GM21381 (cell line): Measurements from ENCODE around the gene SRGAP2B.
"Not testable (repeated sequence)": the region's sequence is repeated elsewhere in the genome, so short reads cannot be mapped to it uniquely, and the experiment has no call there.

Experiments
- ATAC-seq: cut with Tn5 transposase; IDR thresholded peaks from one replicate; pipeline ENCODE4 v1.9.1; 2021; ENCODE audit warnings: mild to moderate bottlenecking, moderate library complexity; ENCODE audit not compliant: unreplicated experiment

The SRGAP2B gene

GRCh38 chr1:145093517-145094149, 1.5 kb downstream of the SRGAP2B start:
- not testable (repeated sequence) for ATAC-seq

GRCh38 chr1:145082483-145083255, 12.5 kb downstream of the SRGAP2B start:
- ATAC-seq: not testable (repeated sequence)

- not testable (repeated sequence) for ATAC-seq
Observed at GRCh38 chr1:145080193-145080592, 14.9 kb downstream of the SRGAP2B start.

- ATAC-seq: not testable (repeated sequence)
Observed at GRCh38 chr1:145079737-145080136, 15.4 kb downstream of the SRGAP2B start.

GRCh38 chr1:145078787-145079370, 16.2 kb downstream of the SRGAP2B start:
- ATAC-seq: not testable (repeated sequence)

GRCh38 chr1:145077872-145078786, 17.0 kb downstream of the SRGAP2B start:
- ATAC-seq: not testable (repeated sequence)

- not testable (repeated sequence) for ATAC-seq
Observed at GRCh38 chr1:145076877-145077276, 18.3 kb downstream of the SRGAP2B start.

- ATAC-seq: not testable (repeated sequence)
Observed at GRCh38 chr1:145074021-145074559, 21.0 kb downstream of the SRGAP2B start.

GRCh38 chr1:145071569-145071968, 23.6 kb downstream of the SRGAP2B start:
- ATAC-seq: not testable (repeated sequence)

- ATAC-seq: not testable (repeated sequence)
Observed at GRCh38 chr1:145066486-145066885, 28.6 kb downstream of the SRGAP2B start.

- not testable (repeated sequence) for ATAC-seq
Observed at GRCh38 chr1:145065194-145065826, 29.8 kb downstream of the SRGAP2B start.

- ATAC-seq: not testable (repeated sequence)
Observed at GRCh38 chr1:145063941-145064648, 31.0 kb downstream of the SRGAP2B start.

- ATAC-seq: not testable (repeated sequence)
Observed at GRCh38 chr1:145063285-145063684, 31.8 kb downstream of the SRGAP2B start.

- ATAC-seq: peak; percentile 45
Observed at GRCh38 chr1:145058184-145058583, 36.9 kb downstream of the SRGAP2B start.

- peak; percentile 96 for ATAC-seq
Observed at GRCh38 chr1:145055217-145055760, 39.8 kb downstream of the SRGAP2B start.

- ATAC-seq: not testable (repeated sequence)
Observed at GRCh38 chr1:145053428-145053827, 41.7 kb downstream of the SRGAP2B start.

GRCh38 chr1:145052019-145052776, 42.9 kb downstream of the SRGAP2B start:
- ATAC-seq: not testable (repeated sequence)

GRCh38 chr1:145048181-145048856, 46.8 kb downstream of the SRGAP2B start:
- not testable (repeated sequence) for ATAC-seq
